HepG2 (cell line): ENCODE measurements around the gene NRSN2. TPM values are rescaled to one million over a fixed set of nuclear protein-coding genes. Genes with fewer than 3 reads are reported as not detected.

Source experiments
- DMAP1 ChIP-seq: IDR thresholded peaks from 2 replicates; pipeline ENCODE4 v1.6.1; 2016
- ELF1 ChIP-seq: sonication (generic); formaldehyde crosslinking; IDR thresholded peaks from 2 replicates; pipeline ENCODE4 v1.4.0; 2020; ENCODE audit warnings: missing genetic modification reagents
- KAT7 ChIP-seq: IDR thresholded peaks from 2 replicates; pipeline ENCODE4 v1.6.1; 2018; ENCODE audit warnings: borderline replicate concordance, missing compliant biosample characterization
- KMT2A ChIP-seq: sonication (generic); formaldehyde crosslinking; IDR thresholded peaks from 2 replicates; pipeline ENCODE4 v1.4.0; 2020; ENCODE audit warnings: missing genetic modification reagents
- MED8 ChIP-seq: sonication (generic); formaldehyde crosslinking; IDR thresholded peaks from 2 replicates; pipeline ENCODE4 v1.8.1; 2023; ENCODE audit warnings: mild to moderate bottlenecking, missing genetic modification reagents; ENCODE audit not compliant: insufficient replicate concordance
- PCBP2 ChIP-seq: fragments of 200-400 bp; formaldehyde crosslinking; optimal IDR thresholded peaks from 2 replicates; pipeline ENCODE3; 2018; ENCODE audit warnings: low read length, low read depth; ENCODE audit not compliant: poor library complexity, severe bottlenecking
- POLR2A ChIP-seq, 2 experiments: IDR thresholded peaks; 2 replicates each; pipeline ENCODE4 v1.6.1; 2011; ENCODE audit warnings: low read depth in 2 of 2, low read length in 2 of 2, mild to moderate bottlenecking in 1 of 2, moderate library complexity in 1 of 2; ENCODE audit not compliant: insufficient read depth in 1 of 2
- RCOR2 ChIP-seq: IDR thresholded peaks from 2 replicates; pipeline ENCODE4 v1.6.1; 2016; ENCODE audit warnings: missing biosample characterization, missing genetic modification reagents
- THRA ChIP-seq: sonication (generic); formaldehyde crosslinking; IDR thresholded peaks from 2 replicates; pipeline ENCODE4 v1.4.0; 2020; ENCODE audit warnings: missing genetic modification reagents, borderline replicate concordance
- TIGD3 ChIP-seq: sonication (generic); formaldehyde crosslinking; IDR thresholded peaks from 2 replicates; pipeline ENCODE4 v1.5.1; 2020; ENCODE audit warnings: mild to moderate bottlenecking, missing genetic modification reagents, borderline replicate concordance
- ZBTB42 ChIP-seq: sonication (generic); formaldehyde crosslinking; IDR thresholded peaks from 2 replicates; pipeline ENCODE4 v1.5.0; 2020; ENCODE audit warnings: mild to moderate bottlenecking, missing genetic modification reagents
- ZNF337 ChIP-seq: sonication (generic); formaldehyde crosslinking; IDR thresholded peaks from 2 replicates; pipeline ENCODE4 v1.5.1; 2020; ENCODE audit warnings: missing genetic modification reagents, low read depth, mild to moderate bottlenecking, borderline replicate concordance
- ZNF572 ChIP-seq: sonication (generic); formaldehyde crosslinking; IDR thresholded peaks from 2 replicates; pipeline ENCODE4 v1.5.1; 2020; ENCODE audit warnings: mild to moderate bottlenecking, missing genetic modification reagents
- ZNF773 ChIP-seq: sonication (generic); formaldehyde crosslinking; IDR thresholded peaks from 2 replicates; pipeline ENCODE4 v1.4.0; 2020; ENCODE audit warnings: missing genetic modification reagents, borderline replicate concordance
- polyA plus RNA-seq, 8 experiments: library from polyadenylated mRNA; depleted of rRNA in 3 of 8; stranded (reverse) in 7 of 8; unstranded in 1 of 8; fragments of >200 nt; fragmentation: Illumina TruSeq in 4 of 8; extraction: Trizol in 4 of 8; gene quantifications; 2 replicates each; pipeline versions ENCODE4 v1.2.1 to v1.2.3, GENCODE V29; 2011 to 2016; ENCODE audit warnings: low read depth in 4 of 8, missing spikeins in 1 of 8, mixed read lengths in 1 of 8; ENCODE audit not compliant: insufficient read depth in 1 of 8
- total RNA-seq, 5 experiments: library from RNA; depleted of rRNA; stranded (reverse); fragments of >200 nt; fragmentation: Illumina TruSeq; extraction: Trizol; gene quantifications; 2 replicates each; pipeline ENCODE4 v1.2.3, GENCODE V29; 2016; ENCODE audit warnings: low read depth in 1 of 5
- TF ChIP-seq, protein P1 (sequence below): sonication (generic); formaldehyde crosslinking; IDR thresholded peaks from 2 replicates; pipeline ENCODE4 v1.4.0; 2020; ENCODE audit warnings: missing genetic modification reagents, borderline replicate concordance
- TF ChIP-seq, protein P2 (sequence below): IDR thresholded peaks from 2 replicates; pipeline ENCODE4 v1.6.1; 2016; ENCODE audit warnings: low read depth, missing genetic modification reagents, missing compliant biosample characterization
- TF ChIP-seq, protein P3 (sequence below): sonication (generic); formaldehyde crosslinking; IDR thresholded peaks from 2 replicates; pipeline ENCODE4 v1.4.0; 2020; ENCODE audit warnings: mild to moderate bottlenecking, missing genetic modification reagents

NRSN2 gene
- total and polyA plus RNA-seq, 2 of the 13 experiments (the other 11 are each of a cell fraction or from before 2014, with no cell fraction given), result 32.3 to 49.4 TPM

GRCh38 chr20:400454-401275 is 53.8 kb downstream of the NRSN2 start (continued):
- TF ChIP-seq, protein P1, sequence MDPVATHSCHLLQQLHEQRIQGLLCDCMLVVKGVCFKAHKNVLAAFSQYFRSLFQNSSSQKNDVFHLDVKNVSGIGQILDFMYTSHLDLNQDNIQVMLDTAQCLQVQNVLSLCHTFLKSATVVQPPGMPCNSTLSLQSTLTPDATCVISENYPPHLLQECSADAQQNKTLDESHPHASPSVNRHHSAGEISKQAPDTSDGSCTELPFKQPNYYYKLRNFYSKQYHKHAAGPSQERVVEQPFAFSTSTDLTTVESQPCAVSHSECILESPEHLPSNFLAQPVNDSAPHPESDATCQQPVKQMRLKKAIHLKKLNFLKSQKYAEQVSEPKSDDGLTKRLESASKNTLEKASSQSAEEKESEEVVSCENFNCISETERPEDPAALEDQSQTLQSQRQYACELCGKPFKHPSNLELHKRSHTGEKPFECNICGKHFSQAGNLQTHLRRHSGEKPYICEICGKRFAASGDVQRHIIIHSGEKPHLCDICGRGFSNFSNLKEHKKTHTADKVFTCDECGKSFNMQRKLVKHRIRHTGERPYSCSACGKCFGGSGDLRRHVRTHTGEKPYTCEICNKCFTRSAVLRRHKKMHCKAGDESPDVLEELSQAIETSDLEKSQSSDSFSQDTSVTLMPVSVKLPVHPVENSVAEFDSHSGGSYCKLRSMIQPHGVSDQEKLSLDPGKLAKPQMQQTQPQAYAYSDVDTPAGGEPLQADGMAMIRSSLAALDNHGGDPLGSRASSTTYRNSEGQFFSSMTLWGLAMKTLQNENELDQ (CRISPR knock-in tag), result no peak
- TF ChIP-seq PCBP2 (no peak), ZBTB42 (CRISPR knock-in tag) (no peak; the same call in 1 of the 2 replicates), ELF1 (CRISPR knock-in tag) (no peak), KAT7 (CRISPR knock-in tag) (peak; percentile 49; the same call in 1 of the 2 replicates), KMT2A (CRISPR knock-in tag) (no peak; the same call in 1 of the 2 replicates), DMAP1 (peak; percentile 19; the same call in 1 of the 2 replicates), THRA (CRISPR knock-in tag) (no peak), POLR2A (IDR thresholded peaks at IDR 0.05; ENCODE audit: insufficient read depth in 1 of 2, low read depth in 2 of 2, low read length in 2 of 2) (peak; percentile 67 to 76), MED8 (CRISPR knock-in tag) (no peak), ZNF572 (CRISPR knock-in tag) (no peak), RCOR2 (CRISPR knock-in tag) (no peak; the same call in 1 of the 2 replicates), ZNF337 (no peak), TIGD3 (CRISPR knock-in tag) (no peak), ZNF773 (CRISPR knock-in tag) (no peak)
- TF ChIP-seq, protein P2, sequence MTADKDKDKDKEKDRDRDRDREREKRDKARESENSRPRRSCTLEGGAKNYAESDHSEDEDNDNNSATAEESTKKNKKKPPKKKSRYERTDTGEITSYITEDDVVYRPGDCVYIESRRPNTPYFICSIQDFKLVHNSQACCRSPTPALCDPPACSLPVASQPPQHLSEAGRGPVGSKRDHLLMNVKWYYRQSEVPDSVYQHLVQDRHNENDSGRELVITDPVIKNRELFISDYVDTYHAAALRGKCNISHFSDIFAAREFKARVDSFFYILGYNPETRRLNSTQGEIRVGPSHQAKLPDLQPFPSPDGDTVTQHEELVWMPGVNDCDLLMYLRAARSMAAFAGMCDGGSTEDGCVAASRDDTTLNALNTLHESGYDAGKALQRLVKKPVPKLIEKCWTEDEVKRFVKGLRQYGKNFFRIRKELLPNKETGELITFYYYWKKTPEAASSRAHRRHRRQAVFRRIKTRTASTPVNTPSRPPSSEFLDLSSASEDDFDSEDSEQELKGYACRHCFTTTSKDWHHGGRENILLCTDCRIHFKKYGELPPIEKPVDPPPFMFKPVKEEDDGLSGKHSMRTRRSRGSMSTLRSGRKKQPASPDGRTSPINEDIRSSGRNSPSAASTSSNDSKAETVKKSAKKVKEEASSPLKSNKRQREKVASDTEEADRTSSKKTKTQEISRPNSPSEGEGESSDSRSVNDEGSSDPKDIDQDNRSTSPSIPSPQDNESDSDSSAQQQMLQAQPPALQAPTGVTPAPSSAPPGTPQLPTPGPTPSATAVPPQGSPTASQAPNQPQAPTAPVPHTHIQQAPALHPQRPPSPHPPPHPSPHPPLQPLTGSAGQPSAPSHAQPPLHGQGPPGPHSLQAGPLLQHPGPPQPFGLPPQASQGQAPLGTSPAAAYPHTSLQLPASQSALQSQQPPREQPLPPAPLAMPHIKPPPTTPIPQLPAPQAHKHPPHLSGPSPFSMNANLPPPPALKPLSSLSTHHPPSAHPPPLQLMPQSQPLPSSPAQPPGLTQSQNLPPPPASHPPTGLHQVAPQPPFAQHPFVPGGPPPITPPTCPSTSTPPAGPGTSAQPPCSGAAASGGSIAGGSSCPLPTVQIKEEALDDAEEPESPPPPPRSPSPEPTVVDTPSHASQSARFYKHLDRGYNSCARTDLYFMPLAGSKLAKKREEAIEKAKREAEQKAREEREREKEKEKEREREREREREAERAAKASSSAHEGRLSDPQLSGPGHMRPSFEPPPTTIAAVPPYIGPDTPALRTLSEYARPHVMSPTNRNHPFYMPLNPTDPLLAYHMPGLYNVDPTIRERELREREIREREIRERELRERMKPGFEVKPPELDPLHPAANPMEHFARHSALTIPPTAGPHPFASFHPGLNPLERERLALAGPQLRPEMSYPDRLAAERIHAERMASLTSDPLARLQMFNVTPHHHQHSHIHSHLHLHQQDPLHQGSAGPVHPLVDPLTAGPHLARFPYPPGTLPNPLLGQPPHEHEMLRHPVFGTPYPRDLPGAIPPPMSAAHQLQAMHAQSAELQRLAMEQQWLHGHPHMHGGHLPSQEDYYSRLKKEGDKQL (CRISPR knock-in tag), result no peak
- TF ChIP-seq, protein P3, sequence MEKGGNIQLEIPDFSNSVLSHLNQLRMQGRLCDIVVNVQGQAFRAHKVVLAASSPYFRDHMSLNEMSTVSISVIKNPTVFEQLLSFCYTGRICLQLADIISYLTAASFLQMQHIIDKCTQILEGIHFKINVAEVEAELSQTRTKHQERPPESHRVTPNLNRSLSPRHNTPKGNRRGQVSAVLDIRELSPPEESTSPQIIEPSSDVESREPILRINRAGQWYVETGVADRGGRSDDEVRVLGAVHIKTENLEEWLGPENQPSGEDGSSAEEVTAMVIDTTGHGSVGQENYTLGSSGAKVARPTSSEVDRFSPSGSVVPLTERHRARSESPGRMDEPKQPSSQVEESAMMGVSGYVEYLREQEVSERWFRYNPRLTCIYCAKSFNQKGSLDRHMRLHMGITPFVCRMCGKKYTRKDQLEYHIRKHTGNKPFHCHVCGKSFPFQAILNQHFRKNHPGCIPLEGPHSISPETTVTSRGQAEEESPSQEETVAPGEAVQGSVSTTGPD, result no peak
